ENCODE data around the gene COL21A1. TPM values are rescaled to one million over a fixed set of nuclear protein-coding genes. Genes with fewer than 3 reads are reported as not detected.

Gene COL21A1
- total RNA-seq, 1 experiment from 2014 or later: 3.3 TPM

GRCh38 chr6:56246541-56246880 is 869 bp downstream of the COL21A1 start:
- Histone ChIP-seq H3K27ac (ENCODE audit: low read length) (no peak overlapping the region), H3K9me3 (ENCODE audit: control insufficient read depth, insufficient read depth, low read depth, low read length) (no peaks in the 10 kb centered on the region), H3K36me3 (ENCODE audit: control insufficient read depth, insufficient read depth, low read length) (no peaks in the 10 kb centered on the region), H3K4me1 (ENCODE audit: control insufficient read depth, insufficient read depth, low read length) (peaks cover 7% of the 10 kb centered on the region; the same call in 1 of the 2 replicates), H3K4me3 (ENCODE audit: low read depth in 2 of 2, low read length in 2 of 2) (peak overlapping the region; percentile 43 to 65), H3K27me3 (ENCODE audit: control insufficient read depth, insufficient read depth, low read length) (peaks cover 7% of the 10 kb centered on the region)
- DNase-seq (ENCODE audit: low read depth, low spot score) (no peak), ATAC-seq (peak; percentile 15; the same call in 1 of the 2 replicates)
- BruUV-seq (replicated peaks): no TSS peak
- intact Hi-C loops (cut with micrococcal nuclease; ENCODE audit: unreplicated experiment) (no loop called here), in situ Hi-C loops (cut with HindIII; ENCODE audit: low pct_unique_long_range_greater_than_20kb, low sequenced_read_pairs) (no loop called here)
- CTCF ChIA-PET: no interaction called here
- POLR2A ChIA-PET: no interaction called here
- TF ChIP-seq, protein P1, sequence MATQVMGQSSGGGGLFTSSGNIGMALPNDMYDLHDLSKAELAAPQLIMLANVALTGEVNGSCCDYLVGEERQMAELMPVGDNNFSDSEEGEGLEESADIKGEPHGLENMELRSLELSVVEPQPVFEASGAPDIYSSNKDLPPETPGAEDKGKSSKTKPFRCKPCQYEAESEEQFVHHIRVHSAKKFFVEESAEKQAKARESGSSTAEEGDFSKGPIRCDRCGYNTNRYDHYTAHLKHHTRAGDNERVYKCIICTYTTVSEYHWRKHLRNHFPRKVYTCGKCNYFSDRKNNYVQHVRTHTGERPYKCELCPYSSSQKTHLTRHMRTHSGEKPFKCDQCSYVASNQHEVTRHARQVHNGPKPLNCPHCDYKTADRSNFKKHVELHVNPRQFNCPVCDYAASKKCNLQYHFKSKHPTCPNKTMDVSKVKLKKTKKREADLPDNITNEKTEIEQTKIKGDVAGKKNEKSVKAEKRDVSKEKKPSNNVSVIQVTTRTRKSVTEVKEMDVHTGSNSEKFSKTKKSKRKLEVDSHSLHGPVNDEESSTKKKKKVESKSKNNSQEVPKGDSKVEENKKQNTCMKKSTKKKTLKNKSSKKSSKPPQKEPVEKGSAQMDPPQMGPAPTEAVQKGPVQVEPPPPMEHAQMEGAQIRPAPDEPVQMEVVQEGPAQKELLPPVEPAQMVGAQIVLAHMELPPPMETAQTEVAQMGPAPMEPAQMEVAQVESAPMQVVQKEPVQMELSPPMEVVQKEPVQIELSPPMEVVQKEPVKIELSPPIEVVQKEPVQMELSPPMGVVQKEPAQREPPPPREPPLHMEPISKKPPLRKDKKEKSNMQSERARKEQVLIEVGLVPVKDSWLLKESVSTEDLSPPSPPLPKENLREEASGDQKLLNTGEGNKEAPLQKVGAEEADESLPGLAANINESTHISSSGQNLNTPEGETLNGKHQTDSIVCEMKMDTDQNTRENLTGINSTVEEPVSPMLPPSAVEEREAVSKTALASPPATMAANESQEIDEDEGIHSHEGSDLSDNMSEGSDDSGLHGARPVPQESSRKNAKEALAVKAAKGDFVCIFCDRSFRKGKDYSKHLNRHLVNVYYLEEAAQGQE (IDR thresholded peaks at IDR 0.05; ENCODE audit: insufficient read depth in 1 of 2, low read depth in 2 of 2, low read length in 1 of 2): no peak
- TF ChIP-seq TCF7L2 (IDR thresholded peaks at IDR 0.05; ENCODE audit: low read depth, low read length): no peak
- no peak for TF ChIP-seq POLR2AphosphoS5 (IDR thresholded peaks at IDR 0.05; ENCODE audit: low read depth, low read length)
- TF ChIP-seq SIN3A (IDR thresholded peaks at IDR 0.05; ENCODE audit: borderline replicate concordance, insufficient read depth, low read depth, low read length): no peak
- TF ChIP-seq CTCF (IDR thresholded peaks at IDR 0.05): no peak

DNA sequence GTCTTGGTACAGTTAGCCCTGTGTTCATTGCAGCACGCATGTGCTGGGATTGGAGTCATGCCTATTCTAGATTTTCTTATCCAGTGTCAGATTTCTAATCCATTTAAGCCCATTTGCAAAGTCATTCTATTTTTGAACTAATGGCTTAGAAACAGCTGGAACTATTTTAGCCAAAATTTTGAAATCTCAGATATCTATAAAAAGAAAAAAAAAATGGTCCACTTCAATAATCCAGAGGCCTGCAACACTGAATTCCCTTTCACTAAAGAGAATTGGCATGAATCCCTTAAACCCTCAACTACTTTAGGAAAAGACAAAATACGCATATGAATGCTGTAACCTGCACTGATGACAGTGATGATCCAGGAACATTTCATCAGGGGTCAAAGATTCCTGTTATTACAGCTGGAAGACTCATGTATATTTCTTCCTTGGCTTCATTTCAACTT is 1.5 kb downstream of the COL21A1 start:
- Histone ChIP-seq H3K36me3 (ENCODE audit: control insufficient read depth, insufficient read depth, low read length) (no peaks in the 10 kb centered on the region), H3K4me1 (ENCODE audit: control insufficient read depth, insufficient read depth, low read length) (peaks cover 7% of the 10 kb centered on the region; the same call in 1 of the 2 replicates), H3K9me3 (ENCODE audit: control insufficient read depth, insufficient read depth, low read depth, low read length) (no peaks in the 10 kb centered on the region), H3K4me3 (ENCODE audit: low read depth in 2 of 2, low read length in 2 of 2) (no peak overlapping the region), H3K27ac (ENCODE audit: low read length) (no peak overlapping the region), H3K27me3 (ENCODE audit: control insufficient read depth, insufficient read depth, low read length) (peaks cover 7% of the 10 kb centered on the region)
- ATAC-seq (no peak), DNase-seq (ENCODE audit: low read depth, low spot score) (no peak)
- in situ Hi-C loops (cut with HindIII; ENCODE audit: low pct_unique_long_range_greater_than_20kb, low sequenced_read_pairs): no loop called here
- POLR2A ChIA-PET: no interaction called here
- CTCF ChIA-PET: no interaction called here
- no TSS peak for BruUV-seq (replicated peaks)
- intact Hi-C loops (cut with micrococcal nuclease; ENCODE audit: unreplicated experiment): no loop called here
- TF ChIP-seq TCF7L2 (IDR thresholded peaks at IDR 0.05; ENCODE audit: low read depth, low read length): no peak
- TF ChIP-seq POLR2AphosphoS5 (IDR thresholded peaks at IDR 0.05; ENCODE audit: low read depth, low read length): no peak
- TF ChIP-seq, protein P1 (IDR thresholded peaks at IDR 0.05; ENCODE audit: insufficient read depth in 1 of 2, low read depth in 2 of 2, low read length in 1 of 2): no peak
- TF ChIP-seq SIN3A (IDR thresholded peaks at IDR 0.05; ENCODE audit: borderline replicate concordance, insufficient read depth, low read depth, low read length): no peak
- TF ChIP-seq CTCF (IDR thresholded peaks at IDR 0.05): no peak

Measured in Panc1 (cell line).